GM19397 (cell line): ENCODE results near the gene RTN4R.

ENCODE experiments used
- ATAC-seq: cut with Tn5 transposase; IDR thresholded peaks from one replicate; pipeline ENCODE4 v1.9.1; 2021; ENCODE audit warnings: mild to moderate bottlenecking, moderate library complexity; ENCODE audit not compliant: unreplicated experiment

Gene RTN4R

DNA sequence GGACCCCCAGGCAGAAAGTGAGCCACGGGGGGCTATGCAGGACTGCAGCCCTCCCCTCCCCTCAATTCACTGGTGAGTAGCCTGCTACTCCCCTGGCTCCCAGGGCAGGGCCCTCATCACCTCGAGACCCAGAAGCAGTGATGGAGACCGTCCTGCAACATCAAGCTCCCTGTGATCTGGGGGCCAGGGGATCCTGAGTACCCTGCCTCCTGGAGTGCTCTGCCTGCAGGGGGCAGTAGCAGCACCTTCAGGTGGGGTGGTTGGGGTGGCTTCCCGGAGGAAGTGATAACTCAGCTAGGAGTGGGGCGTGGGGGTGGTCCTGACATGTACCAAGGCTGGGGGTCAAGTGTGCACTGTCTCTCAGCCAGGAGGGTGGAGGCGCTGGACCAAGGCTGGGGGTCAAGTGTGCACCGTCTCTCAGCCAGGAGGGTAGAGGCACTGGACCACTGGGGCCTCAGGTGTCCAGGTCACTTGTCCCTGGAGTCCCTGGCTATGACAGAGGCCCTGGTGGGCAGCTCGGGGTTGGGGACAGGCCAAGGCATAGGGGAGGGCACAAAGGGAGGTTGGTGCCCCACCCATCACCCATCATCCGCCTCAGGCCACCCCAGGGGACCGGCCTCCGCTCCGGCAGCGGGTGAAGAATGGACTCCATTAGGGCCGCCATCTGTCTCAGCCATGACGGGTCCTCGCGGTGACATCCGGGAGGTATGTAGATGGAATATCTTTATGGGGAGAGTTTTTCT is 9.4 kb downstream of the RTN4R start:
- ATAC-seq = no peak

DNA sequence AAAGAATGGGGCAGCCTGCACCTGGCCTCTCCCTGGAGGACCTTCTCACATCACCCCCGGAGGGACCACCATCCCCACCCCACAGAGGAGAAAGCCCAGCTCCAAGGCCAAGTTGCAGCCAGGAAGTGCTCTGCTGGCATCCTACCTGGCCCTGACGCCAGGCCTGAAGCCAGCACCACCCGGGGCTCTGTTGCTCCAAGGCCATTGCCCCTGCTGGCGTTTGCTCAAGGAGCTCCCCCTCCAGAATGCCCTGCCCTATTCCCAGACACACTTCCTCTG is 10.2 kb downstream of the RTN4R start:
- ATAC-seq = no peak

DNA sequence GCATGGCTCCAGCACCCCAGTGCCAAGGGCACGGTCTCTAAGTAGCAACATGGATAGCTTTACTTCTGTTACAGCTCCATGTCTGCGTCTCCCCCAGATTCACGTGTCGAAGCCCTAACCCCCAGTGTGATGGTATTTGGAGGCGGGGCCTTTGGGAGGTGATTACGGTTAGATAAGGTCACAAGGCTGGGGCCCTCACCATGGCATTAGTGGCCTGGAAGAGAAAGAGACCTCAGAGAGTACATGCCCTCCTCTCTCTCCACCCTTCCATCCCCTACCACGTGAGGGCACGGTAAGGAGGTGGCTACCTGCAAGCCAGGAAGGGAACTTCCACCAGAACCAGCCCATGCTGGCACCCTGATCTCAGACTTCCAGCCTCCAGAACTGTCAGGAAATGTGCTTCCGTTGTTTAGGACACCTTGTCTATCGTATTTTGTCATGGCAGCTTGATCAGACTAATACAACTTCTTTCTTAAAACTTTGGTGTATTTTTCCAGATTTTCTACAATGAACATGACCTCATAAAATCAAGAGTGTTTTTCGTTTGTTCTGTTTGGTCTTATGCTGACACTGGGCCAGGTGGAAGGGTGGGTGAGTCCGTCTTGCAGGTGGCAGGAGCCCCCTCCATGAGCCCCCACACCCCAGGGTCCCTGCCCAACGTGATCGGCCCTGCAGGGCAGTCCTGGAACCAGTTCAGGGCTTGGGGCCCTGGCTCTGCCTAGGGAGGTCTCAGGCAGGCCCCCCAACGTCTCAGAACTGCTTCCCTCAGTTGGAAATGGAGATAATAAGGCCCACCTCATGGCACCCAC is 10.7 kb downstream of the RTN4R start:
- ATAC-seq = no peak

DNA sequence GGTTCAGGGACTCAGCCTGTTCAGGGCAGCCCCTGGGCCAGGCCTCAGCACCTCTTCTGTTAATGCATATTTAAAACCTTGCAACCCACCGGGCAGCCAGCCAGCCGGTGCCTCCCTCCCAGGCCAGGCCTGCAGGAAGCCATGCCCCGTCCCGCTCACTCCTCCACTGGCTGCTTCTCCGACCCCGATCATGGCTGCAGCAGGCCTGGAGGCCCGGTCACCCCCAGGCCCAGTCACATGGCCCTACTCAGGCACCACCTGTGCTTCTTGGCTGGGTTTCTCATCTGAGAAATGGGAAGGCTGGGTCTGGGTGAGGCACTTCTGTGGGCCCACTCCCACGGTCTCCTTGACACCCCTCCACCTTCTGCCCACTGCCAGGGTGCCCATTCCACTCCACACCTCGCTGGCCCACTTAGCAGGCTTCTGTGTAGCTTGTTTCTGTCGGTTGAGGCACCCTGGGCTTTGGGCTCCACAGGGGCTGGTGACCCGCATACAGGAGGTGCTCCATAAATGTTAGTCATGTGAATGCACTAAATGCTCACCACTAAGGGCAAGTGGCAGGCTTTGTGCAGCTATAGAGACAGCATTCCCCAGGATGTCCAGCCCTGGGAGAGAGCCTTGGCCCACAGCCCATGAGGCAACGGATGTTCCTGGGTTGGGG is 11.4 kb downstream of the RTN4R start:
- no peak for ATAC-seq

DNA sequence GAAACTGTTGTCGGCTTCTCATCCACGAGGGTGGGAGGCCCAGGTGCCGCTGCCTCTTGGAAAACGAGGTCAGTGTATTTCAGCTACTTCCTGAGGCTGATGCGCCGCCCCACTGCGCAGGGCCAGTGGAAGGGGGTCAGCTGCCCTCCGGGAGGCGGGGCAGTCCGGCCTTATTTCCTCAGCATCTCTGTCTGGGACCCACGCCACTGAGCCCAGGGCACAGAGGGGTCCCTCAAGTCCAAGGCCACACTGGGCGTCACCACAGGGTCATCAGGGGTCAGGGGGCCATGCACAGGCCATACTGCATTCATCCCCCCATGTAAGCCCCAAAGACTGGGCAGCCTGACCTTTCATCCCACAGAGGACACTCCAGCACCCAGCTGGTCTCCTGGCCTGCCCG is 12.1 kb downstream of the RTN4R start:
- ATAC-seq = no peak

DNA sequence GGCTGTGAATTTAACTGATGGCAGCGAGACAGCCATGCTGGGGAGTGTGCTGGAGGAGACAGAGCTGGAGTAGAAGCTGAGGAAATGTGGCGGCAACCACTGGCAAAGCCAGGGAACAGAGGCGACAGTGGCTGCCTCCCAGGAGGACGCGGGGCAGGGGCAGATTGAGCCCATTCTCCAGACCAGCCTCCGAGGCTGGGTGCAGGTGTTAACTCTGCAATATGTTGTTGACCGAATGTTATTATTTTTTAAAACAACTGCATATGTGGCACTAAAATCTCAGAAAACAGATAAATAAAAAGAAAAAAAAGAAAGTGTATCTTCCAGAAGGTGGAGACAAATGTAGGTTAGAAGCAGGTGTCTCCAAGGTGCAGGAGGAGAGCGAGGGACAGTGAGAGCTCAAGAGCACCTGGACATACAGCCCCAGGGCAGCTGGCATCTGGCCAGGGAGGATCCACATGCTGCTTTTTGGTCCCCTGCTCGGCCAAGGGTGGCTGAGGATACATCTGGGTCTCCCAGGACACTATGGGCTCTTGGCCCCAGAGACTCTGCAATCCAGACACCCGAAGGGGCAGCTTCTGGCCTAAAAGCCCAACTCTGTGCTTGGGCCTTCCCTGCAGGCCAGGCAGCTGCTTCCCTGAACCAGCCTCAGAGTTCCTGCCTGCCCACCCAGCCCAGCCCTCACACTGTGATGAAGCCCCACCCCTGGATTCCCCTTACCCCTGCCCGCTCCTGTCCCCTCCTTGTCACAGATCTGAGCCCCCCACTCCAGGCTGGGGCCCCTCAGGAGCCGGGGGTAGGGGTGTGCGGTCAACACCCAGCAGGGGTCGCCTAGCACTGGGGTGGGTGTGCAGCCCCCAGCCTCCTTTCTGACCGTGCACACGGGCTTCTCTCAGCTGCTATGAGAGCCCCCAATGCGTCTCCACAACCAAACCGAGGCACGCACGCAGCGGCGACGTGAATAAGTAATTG is 12.9 kb downstream of the RTN4R start:
- no peak for ATAC-seq

DNA sequence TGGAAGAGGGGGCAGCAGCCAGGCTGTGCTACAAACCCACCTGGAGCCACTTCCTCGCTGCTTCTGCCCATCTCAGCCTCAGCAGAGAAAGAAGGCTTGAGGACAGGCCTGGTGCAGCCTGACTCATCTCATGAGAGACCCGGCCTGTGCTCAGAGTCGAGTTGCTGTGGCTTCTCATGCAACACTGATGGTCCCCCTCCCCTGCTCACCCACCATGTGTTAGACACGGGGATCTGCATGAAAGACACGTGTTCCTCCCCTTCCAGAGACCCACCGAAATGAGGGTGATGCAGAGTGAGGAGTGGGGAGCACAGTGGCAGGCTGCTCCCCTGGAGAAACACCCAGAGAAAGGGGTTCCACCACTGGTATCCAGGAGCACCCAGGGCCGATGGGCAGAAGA is 15.0 kb downstream of the RTN4R start:
- ATAC-seq = no peak

DNA sequence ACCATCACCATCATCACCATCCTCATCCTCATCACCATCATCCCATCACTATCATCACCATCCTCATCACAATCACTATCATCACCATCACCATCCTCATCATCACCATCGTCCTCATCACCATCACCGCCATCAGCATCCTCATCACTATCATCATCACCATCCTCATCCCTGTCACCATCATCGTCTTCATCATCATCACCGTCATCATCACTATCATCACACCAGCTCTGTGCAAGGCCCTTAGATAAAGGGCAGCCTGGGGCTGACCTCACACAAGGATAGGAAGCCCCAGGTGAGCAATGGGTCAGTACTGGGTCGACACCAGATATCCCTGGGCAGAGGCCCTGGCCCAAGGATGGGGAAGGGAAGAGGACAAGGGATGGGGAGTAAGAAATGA is 16.1 kb downstream of the RTN4R start:
- no peak for ATAC-seq

DNA sequence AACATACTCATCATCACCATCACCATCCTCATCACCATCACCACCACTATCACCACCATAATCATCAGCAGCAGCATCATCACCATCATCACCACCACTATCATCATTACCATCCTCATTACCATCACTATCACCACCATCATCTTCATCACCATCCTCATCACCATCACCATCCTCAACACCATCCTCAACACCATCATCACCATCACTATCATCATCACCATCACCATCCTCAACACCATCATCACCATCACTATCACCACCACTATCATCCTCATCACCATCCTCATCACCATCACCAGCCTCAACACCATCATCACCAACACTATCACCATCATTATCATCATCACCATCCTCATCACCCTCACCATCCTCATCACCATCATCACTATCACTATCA is 16.6 kb downstream of the RTN4R start:
- no peak for ATAC-seq

DNA sequence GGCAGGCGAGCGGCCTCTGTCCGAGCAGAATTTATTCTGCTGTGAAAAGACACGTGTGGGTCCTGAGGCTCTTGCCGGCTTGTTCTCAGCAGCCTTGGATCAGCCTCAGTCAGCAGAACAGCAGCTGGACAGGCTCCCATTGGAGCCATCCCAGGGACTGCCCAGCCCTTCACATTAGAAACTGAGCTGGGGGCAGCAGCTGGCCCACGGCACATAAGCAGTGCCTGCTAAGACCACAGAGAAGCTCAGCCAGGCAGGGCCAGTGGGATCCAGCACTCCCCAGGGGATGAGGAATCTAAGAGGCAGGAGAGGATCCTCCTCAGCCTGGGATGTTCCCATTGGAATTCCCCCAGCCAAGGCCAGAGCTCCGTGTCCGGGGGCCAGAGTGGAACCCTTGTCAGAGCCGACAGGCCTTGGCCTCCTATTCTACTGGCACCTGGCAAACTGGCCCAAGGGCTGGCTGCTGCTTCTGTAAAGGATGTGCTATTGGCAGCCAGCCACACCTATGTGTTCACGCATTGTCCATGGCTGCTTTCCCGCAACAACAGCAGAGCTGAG is 18.2 kb downstream of the RTN4R start:
- ATAC-seq = no peak

DNA sequence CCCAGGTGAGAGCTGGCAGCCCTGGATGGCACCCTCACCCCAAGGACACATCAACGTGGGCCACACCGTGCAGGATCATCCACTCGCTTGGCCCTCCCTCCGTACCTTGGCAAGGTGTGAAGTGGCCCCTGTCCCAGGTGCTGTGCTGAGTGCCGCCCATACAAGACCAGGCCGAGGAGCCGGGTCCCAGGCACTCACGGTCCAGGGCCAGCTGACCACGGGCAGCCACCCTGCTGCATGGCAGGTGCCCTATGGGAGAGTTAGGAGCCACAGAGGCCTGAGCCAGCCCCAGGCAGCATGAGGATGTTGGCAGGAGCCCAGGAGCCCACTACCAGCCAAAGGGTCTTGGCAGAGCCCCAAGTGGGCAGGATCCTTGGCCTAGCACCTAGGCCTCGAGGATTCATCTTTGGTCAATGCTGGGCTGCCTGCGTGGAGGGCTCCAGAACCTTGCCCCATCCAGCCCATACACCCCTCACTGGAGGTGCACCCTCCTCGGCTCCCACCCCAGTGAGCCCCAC is 19.6 kb downstream of the RTN4R start:
- no peak for ATAC-seq

DNA sequence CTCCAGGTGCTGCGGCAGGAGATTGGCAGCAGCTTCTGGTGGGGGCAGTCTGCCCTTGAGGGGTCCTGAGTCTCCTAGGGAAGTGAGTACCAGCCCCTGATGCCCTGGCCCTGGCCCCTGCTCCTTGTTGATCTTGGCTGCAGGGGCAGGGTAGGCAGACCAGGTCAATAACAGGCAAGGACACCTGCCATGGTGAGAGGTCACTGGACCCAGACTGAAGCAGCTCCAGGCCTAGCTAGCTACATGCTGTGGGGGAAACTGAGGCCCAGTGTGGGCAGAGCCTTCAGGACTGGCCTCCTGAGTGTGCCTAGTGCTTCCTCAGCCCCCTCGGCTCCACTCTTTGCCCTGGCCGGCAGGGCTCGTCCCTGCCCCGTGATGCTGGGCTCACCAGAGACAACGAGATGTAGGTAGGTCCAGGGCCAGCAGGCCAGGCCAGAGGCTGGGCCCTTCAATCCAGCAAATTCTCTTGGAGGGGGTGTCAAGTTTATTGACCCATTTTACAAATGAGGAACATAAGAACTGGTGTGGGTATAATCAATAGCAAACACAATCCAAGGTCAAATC is 20.4 kb downstream of the RTN4R start:
- no peak for ATAC-seq

DNA sequence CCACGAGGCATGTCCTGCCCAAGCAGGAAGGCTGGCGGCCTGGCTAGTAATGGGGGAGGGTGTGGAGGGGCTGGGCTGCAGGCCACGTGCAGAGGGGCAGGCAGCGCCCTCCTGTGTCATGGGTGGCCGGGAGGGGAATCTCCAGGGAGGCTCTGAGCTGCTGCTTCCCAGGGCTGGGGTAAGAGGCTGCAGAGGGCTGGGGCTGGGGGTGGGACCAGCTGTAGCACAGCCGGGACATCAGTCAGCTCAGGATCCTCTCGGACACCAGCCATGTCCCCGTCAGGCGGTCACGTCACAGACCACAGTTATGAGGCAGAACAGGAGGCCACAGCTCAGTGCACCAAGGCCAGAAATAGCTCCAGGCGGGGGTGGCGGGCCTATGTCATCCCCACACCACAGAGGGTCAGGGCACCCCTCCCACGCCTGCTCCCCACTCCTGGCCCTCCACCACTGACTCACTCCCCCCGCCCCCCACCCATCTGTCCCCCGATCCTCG is 21.1 kb downstream of the RTN4R start:
- no peak for ATAC-seq

DNA sequence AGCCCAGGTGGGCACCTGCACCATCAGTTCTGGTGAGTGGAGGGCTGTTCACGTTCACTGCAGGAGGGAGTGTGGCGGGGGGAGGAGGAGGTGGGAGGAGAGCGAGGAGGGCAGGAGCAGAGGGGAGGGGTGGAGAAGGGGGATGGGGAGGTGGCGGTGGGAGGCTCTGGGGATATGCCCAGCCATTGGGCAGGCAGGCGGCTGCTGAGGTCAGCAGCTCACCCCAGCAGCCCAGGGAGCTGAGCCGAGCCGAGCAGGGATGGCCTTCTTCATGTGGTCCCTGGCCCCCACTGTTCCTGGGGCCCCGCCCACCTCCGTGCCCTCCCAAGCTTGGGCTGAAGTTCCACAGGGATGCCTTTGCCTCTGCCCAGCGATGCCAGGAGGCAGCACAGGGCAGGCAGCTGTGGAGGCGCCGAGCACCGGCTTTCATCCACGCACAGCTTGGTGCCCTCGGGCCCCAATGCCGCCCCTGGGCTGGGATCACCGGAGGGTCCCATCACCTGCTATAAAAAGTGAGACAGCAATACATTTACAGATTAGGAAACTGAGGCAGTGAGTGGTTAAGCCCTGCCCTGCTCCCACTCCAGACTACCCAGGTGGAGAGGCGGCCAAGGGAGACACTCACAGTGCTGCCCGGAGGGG is 21.6 kb downstream of the RTN4R start:
- ATAC-seq = no peak

DNA sequence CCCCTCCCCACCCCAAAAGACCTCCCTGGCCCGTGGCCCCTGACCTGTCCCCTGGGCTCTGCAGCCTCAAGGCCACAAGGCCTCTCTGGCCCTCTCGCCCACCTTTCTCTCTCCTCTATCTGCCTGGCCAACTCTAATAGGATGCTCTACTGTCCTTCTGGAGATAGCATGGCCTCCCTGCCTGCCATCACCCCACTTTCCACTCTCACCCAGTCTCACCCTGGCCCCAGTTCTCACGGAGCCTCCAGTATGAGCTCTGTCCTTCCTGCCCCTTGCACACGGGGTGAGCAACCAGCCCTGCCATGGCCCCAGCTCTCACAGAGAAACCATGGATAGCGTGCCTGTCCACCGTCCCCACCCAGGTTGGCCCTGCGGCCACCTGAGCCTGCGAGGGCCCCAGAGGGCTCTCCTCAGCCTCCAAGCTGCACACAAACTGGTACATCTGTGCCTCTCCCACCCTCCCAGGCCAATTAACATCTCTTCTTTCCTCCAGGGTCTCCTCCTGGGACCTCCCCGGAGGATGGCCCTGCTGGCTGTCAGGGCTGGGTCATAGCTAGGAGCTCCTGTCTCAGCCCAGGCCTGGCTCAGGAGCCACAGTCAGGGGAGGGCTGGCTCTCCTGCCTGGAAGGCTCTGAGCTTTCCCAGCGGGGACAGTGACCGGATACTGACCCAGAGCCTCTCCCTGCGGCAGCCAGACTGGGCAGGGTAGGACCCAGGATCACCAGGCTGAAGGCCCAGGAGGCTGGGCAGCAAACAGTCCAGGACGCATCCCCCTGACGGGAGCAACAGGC is 22.3 kb downstream of the RTN4R start:
- no peak for ATAC-seq

DNA sequence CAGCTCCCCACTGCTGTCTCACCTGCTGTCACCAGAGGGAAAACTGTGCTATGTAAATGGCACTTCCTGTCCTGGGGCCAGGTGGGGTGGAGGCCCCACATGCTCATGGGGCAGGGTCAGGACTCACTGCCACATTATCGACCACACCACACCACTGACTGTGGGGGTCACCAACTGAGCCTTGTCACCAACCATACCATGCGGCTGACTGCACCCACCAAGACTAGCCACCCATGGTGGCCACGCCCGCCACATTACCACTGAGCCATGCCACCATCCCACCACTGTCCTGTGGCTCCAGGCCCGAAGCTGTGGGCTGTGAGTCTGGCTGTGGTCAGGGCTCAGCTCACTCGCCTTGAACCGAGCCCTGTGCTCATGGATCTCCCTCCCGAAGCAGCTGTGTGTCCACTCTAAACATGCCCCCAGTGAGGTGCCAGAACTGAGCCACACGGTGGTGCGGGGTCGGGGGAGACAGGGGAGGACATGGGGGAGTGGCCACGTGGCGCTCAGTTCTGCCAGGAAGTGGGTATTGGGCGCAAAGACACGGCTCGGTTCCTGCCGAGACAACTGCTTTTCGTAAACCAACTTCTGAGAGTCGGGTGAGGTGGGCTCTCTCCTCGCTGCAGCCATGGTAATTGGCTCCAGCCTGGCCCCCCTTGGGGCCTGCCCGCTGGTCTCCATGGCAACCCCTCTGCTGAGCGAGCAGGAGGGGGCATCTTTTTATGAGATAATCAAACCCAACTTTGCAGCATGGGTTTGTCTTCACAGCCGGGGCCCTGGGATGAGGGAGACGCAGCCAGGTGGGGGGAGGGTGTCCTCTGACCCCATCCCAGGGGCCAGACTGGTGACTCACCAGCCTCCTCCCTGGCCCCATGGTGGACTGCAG is 23.2 kb downstream of the RTN4R start:
- ATAC-seq = no peak

DNA sequence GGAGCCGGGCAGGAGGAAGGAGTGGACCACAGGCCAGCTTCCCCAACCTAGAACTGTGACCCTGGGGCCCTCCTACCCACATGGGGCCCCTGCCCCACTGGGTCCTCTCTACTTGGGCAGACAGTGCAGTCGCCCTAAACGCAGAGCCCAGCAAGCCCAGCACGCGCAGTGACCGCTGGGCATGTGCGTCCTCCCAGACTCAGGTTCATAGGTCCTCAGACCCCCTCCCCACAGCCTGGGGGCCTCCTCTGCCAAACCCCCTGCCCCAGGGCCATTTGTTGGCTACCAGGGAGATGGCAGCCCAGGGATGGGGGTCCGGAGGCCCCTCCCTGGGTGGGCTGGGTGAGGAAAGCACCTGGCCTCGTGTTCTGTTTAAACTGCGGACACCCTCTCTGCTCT is 23.9 kb downstream of the RTN4R start:
- no peak for ATAC-seq
